C4-2B (cell line): Measurements from ENCODE around the gene ZNF562.
"Not testable (repeated sequence)": the region's sequence is repeated elsewhere in the genome, so short reads cannot be mapped to it uniquely, and the experiment has no call there.

Experiments used
- H3K27ac ChIP-seq: fragments of 450-650 bp; 2 replicates; pipeline ENCODE4 v1.5.1; 2017
- CTCF ChIP-seq: fragments of 450-650 bp; conservative IDR thresholded peaks from 2 replicates; pipeline ENCODE4 v1.5.1; 2017; ENCODE audit warnings: mild to moderate bottlenecking
- ZFX ChIP-seq: fragments of 450-650 bp; IDR thresholded peaks from 2 replicates; pipeline ENCODE4 v1.6.1; 2017

The ZNF562 gene

DNA sequence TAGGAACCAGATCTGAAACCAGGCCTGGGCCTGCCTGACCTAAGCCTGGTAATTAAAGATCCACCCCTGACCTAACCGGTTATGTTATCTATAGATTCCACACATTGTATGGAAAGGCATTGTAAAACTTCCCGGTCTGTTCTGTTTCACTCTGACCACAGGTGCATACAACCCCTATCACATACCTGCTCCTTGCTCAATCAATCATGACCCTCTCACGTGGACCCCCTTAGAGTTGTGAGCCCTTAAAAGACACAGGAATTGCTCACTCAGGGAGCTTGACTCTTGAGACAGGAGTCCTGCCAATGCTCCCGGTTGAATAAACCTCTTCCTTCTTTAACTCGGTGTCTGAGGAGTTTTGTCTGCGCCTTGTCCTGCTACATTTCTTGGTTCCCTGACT, 27.3 kb upstream of the ZNF562 start:
- TF ChIP-seq ZFX (no peak), CTCF (no peak)

DNA sequence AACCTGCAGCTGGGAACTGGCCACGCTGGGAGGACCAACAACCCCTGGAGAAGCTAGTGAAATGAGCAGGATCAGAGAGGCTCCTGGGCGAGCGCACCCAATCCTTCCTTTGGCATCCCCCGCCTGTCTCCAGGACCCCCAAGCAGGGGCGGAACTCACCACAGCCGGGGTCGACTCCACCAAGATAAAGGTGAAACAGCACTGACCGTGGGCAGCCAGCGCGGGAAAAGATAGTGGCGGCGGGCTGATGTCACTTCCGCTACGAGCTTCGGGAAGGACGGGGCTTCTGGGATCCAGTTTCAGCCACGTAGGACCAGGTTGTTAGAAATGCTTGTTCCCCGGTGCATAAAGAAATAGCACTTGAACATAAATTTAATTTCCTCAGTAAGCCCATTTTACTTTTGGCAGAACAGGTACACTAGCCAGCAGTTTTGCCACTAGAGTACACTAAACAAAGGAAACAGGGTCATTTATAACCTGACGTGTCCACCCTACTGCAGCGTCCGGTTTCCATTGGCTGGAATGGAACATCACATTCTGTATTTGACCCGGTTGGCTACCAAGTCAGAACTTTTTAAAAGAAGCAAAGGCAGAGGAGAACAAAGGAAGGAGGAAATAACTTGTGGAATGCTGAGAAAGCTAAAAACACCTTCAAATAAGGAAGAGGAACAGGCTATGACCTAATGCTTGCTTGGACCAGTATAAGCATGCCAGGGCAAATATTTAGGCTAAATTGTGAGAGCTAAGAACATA, 25.5 kb upstream of the ZNF562 start:
- TF ChIP-seq CTCF (no peak), ZFX (no peak)
- H3K27ac ChIP-seq: peak overlapping the region; percentile 26

More for the DNA sequence above, 27.3 kb upstream of the ZNF562 start:
- H3K27ac ChIP-seq: no peak overlapping the region; the same call in 1 of the 2 replicates

- not testable (repeated sequence) for H3K27ac ChIP-seq
These were observed 15.4 kb upstream of the ZNF562 start for GRCh38 chr19:9690301-9690700.

- H3K27ac ChIP-seq: not testable (repeated sequence)
These were observed 5.1 kb upstream of the ZNF562 start for GRCh38 chr19:9679996-9680395.

DNA sequence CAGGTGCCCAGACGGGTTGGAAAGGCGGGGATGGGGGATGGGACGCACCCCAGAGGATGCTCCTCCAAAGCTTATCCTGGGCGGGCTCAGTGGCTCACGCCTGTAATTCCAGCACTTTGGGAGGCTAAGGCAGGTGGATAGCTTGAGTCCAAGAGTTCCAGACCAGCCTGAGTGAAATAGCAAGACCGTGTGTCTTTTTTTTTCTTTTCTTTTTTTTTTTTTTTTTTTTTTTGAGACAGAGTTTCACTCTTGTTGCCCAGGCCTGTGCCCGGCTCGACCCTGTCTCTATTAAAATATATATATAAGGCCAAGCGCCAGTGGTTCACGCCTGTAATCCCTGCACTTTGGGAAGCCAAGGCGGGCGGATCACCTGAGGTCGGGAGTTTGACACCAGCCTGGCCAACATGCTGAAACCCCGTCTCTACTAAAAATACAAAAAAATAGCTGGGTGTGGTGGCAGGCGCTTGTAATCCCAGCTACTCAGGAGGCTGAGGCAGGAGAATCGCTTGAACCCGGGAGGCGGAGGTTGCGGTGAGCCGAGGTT, 530 bp upstream of the ZNF562 start:
- peak overlapping the region; percentile 82 for H3K27ac ChIP-seq

DNA sequence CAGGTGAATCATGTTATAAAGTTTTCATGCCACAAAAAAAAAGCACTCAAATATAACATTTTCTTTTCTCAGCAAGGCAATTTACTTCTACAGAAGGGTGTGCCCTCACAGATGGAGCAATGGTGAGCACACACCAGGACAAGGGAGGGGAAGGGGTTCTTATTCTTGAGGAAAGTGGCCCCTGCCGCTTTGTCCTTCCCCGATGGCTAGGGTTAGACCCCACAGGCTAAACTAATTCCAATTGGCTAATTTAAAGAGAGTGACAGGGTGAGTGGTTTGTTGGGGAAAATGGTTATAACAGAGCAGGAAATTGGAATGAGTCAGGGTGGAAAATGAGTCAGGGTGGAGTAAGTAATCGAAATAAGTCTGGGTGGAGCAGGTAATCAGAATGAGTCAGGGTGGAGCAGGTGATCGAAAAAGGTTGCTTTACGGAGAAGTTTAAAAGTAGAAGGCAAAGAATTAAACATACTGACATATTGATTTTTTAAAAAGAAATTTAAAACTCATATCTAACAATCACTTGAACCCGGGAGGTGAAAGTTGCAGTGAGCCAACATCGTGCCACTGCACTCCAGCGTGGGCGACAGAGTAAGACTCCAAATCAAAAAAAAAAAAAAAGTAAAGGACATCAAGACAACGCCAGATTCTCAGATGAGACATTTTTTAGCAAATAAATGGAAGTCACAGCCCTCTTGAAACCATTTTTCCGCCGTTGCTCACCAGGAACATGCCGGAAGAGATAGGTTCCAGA, 813 bp downstream of the ZNF562 start:
- peak overlapping the region; percentile 82 for H3K27ac ChIP-seq
- TF ChIP-seq CTCF (no peak), ZFX (no peak)

DNA sequence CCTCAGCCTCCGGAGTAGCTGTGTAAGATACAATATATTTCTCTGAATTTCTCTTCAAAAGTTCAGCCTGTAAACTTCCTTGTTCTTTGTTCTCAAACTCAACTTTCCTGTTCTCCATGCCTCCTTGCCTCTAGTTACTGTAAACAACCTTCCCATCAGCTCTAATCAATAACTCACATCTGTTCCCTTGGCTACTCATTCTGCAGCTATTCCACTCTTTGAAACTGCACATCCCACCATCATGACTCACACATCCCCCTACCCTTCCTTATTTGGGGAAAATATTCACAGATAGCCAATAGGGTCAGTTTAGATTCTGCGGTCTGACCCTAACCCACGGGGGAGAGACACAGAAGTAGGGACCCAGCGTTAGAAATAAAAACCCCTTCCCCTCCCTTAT, 2.0 kb downstream of the ZNF562 start:
- no peak for TF ChIP-seq CTCF
- TF ChIP-seq ZFX: no peak
- H3K27ac ChIP-seq: no peak overlapping the region

- no peak overlapping the region for H3K27ac ChIP-seq
- TF ChIP-seq CTCF (no peak), ZFX (no peak)
These were observed 3.2 kb downstream of the ZNF562 start for GRCh38 chr19:9671655-9672054.

GRCh38 chr19:9668544-9668943, 6.4 kb downstream of the ZNF562 start:
- no peak for TF ChIP-seq CTCF
- TF ChIP-seq ZFX: no peak
- H3K27ac ChIP-seq: no peak overlapping the region
